Activated naive CD4-positive, alpha-beta T cell treated with anti-CD3 and anti-CD28 coated beads for 36 hours (primary cell): ENCODE data around the gene ARL15. TPM values are rescaled to one million over a fixed set of nuclear protein-coding genes. Genes with fewer than 3 reads are reported as not detected.

Source experiments
- CTCF ChIA-PET: fragments of 350-600 bp; sonication (Branson Sonifier 250); formaldehyde crosslinking; loops from one replicate; lab custom pipeline; 2021; ENCODE audit warnings: antibody characterized with exemption; lab: Charles Lee
- DNase-seq: peaks from one replicate; pipeline ENCODE4 v3.0.0-alpha.2; 2020
- H3K27ac Mint-ChIP-seq: one replicate; pipeline ENCODE4 v1.8.0; 2021; ENCODE audit warnings: mild to moderate bottlenecking, mixed read lengths
- H3K27me3 Mint-ChIP-seq: one replicate; pipeline ENCODE4 v1.8.0; 2021; ENCODE audit warnings: low read depth, mixed read lengths
- H3K36me3 Mint-ChIP-seq: one replicate; pipeline ENCODE4 v1.8.0; 2021; ENCODE audit warnings: low read depth, mixed read lengths
- H3K4me1 Mint-ChIP-seq: one replicate; pipeline ENCODE4 v1.8.0; 2021; ENCODE audit warnings: low read depth, mixed read lengths
- H3K4me3 Mint-ChIP-seq: one replicate; pipeline ENCODE4 v1.8.0; 2021; ENCODE audit warnings: mild to moderate bottlenecking, moderate library complexity, mixed read lengths
- H3K9me3 Mint-ChIP-seq: one replicate; pipeline ENCODE4 v1.8.0; 2021; ENCODE audit warnings: mixed read lengths
- intact Hi-C: fragments of 100-400 bp; cut with micrococcal nuclease; formaldehyde crosslinking; loops from one replicate; pipeline ENCODE4 v1.15.1; 2023
- total RNA-seq, 2 experiments: library from RNA; stranded (reverse); gene quantifications; one replicate each; pipeline ENCODE4 v1.2.3, GENCODE V29; 2021

ARL15 gene
- total RNA-seq, 2 experiments from 2014 or later: 6.7 to 7.0 TPM

- no peaks in the 10 kb centered on the region for H3K9me3 Mint-ChIP-seq
Measured at GRCh38 chr5:53917826-53918225, 392.5 kb downstream of the ARL15 start.

GRCh38 chr5:53917095-53917494 is 393.3 kb downstream of the ARL15 start:
- no peak for DNase-seq
- H3K27ac Mint-ChIP-seq: no peak overlapping the region
- peaks cover 5% of the 10 kb centered on the region for H3K36me3 Mint-ChIP-seq
- CTCF ChIA-PET: no interaction called here
- intact Hi-C loops: no loop called here
- H3K4me1 Mint-ChIP-seq: no peaks in the 10 kb centered on the region
- no peaks in the 10 kb centered on the region for H3K27me3 Mint-ChIP-seq
- H3K9me3 Mint-ChIP-seq: no peaks in the 10 kb centered on the region
- H3K4me3 Mint-ChIP-seq: no peak overlapping the region

More at GRCh38 chr5:53917826-53918225, 392.5 kb downstream of the ARL15 start:
- Mint-ChIP-seq H3K4me1 (no peaks in the 10 kb centered on the region), H3K4me3 (no peak overlapping the region), H3K36me3 (peaks cover 5% of the 10 kb centered on the region), H3K27me3 (no peaks in the 10 kb centered on the region), H3K27ac (no peak overlapping the region)
- DNase-seq: no peak
- CTCF ChIA-PET: no interaction called here
- intact Hi-C loops: no loop called here

- intact Hi-C loops: no loop called here
- Mint-ChIP-seq H3K4me3 (no peak overlapping the region), H3K4me1 (no peaks in the 10 kb centered on the region), H3K27ac (no peak overlapping the region), H3K27me3 (no peaks in the 10 kb centered on the region), H3K9me3 (no peaks in the 10 kb centered on the region), H3K36me3 (peaks cover 5% of the 10 kb centered on the region)
- CTCF ChIA-PET: no interaction called here
- no peak for DNase-seq
Measured at GRCh38 chr5:53915120-53915519, 395.3 kb downstream of the ARL15 start.

- intact Hi-C loops: no loop called here
- Mint-ChIP-seq H3K27ac (no peak overlapping the region), H3K27me3 (no peaks in the 10 kb centered on the region), H3K9me3 (no peaks in the 10 kb centered on the region), H3K36me3 (peaks cover 5% of the 10 kb centered on the region), H3K4me3 (no peak overlapping the region), H3K4me1 (no peaks in the 10 kb centered on the region)
- DNase-seq: no peak
- CTCF ChIA-PET: no interaction called here
Measured at GRCh38 chr5:53913941-53914340, 396.4 kb downstream of the ARL15 start.

GRCh38 chr5:53908757-53909156 is 401.6 kb downstream of the ARL15 start:
- intact Hi-C loops: no loop called here
- Mint-ChIP-seq H3K27ac (no peak overlapping the region), H3K9me3 (no peaks in the 10 kb centered on the region), H3K27me3 (no peaks in the 10 kb centered on the region), H3K4me3 (no peak overlapping the region), H3K36me3 (peaks cover 5% of the 10 kb centered on the region), H3K4me1 (no peaks in the 10 kb centered on the region)
- no peak for DNase-seq
- CTCF ChIA-PET: no interaction called here

- intact Hi-C loops: no loop called here
- no peaks in the 10 kb centered on the region for H3K9me3 Mint-ChIP-seq
- H3K4me1 Mint-ChIP-seq: no peaks in the 10 kb centered on the region
- peaks cover 5% of the 10 kb centered on the region for H3K36me3 Mint-ChIP-seq
- CTCF ChIA-PET: no interaction called here
- H3K27ac Mint-ChIP-seq: no peak overlapping the region
- no peaks in the 10 kb centered on the region for H3K27me3 Mint-ChIP-seq
- no peak for DNase-seq
- no peak overlapping the region for H3K4me3 Mint-ChIP-seq
Measured at GRCh38 chr5:53907827-53908226, 402.5 kb downstream of the ARL15 start.

GRCh38 chr5:53906736-53907135 is 403.6 kb downstream of the ARL15 start:
- CTCF ChIA-PET: no interaction called here
- no peaks in the 10 kb centered on the region for H3K9me3 Mint-ChIP-seq
- H3K27me3 Mint-ChIP-seq: no peaks in the 10 kb centered on the region
- H3K36me3 Mint-ChIP-seq: peaks cover 5% of the 10 kb centered on the region
- no peaks in the 10 kb centered on the region for H3K4me1 Mint-ChIP-seq
- DNase-seq: no peak
- no peak overlapping the region for H3K27ac Mint-ChIP-seq
- H3K4me3 Mint-ChIP-seq: no peak overlapping the region
- intact Hi-C loops: no loop called here

GRCh38 chr5:53902296-53902907 is 408.0 kb downstream of the ARL15 start:
- Mint-ChIP-seq H3K27me3 (no peaks in the 10 kb centered on the region), H3K36me3 (peaks cover 5% of the 10 kb centered on the region), H3K4me1 (no peaks in the 10 kb centered on the region), H3K27ac (no peak overlapping the region), H3K4me3 (no peak overlapping the region), H3K9me3 (no peaks in the 10 kb centered on the region)
- DNase-seq: no peak
- intact Hi-C loops: no loop called here
- CTCF ChIA-PET: no interaction called here

GRCh38 chr5:53900677-53901076 is 409.7 kb downstream of the ARL15 start:
- Mint-ChIP-seq H3K4me1 (no peaks in the 10 kb centered on the region), H3K36me3 (peaks cover 3% of the 10 kb centered on the region), H3K9me3 (no peaks in the 10 kb centered on the region), H3K27me3 (no peaks in the 10 kb centered on the region), H3K4me3 (no peak overlapping the region), H3K27ac (no peak overlapping the region)
- DNase-seq: no peak
- CTCF ChIA-PET: no interaction called here
- intact Hi-C loops: no loop called here

- Mint-ChIP-seq H3K36me3 (peaks cover 1% of the 10 kb centered on the region), H3K9me3 (no peaks in the 10 kb centered on the region), H3K27ac (no peak overlapping the region), H3K4me1 (no peaks in the 10 kb centered on the region), H3K27me3 (no peaks in the 10 kb centered on the region), H3K4me3 (no peak overlapping the region)
- intact Hi-C loops: no loop called here
- CTCF ChIA-PET: no interaction called here
- DNase-seq: no peak
Measured at GRCh38 chr5:53895091-53895683, 415.2 kb downstream of the ARL15 start.

- no peak for DNase-seq
- Mint-ChIP-seq H3K36me3 (peaks cover 1% of the 10 kb centered on the region), H3K4me1 (no peaks in the 10 kb centered on the region), H3K27me3 (no peaks in the 10 kb centered on the region), H3K9me3 (no peaks in the 10 kb centered on the region), H3K4me3 (no peak overlapping the region), H3K27ac (no peak overlapping the region)
- intact Hi-C loops: no loop called here
- CTCF ChIA-PET: no interaction called here
Measured at GRCh38 chr5:53893626-53894025, 416.7 kb downstream of the ARL15 start.

- Mint-ChIP-seq H3K27me3 (no peaks in the 10 kb centered on the region), H3K4me3 (no peak overlapping the region), H3K27ac (no peak overlapping the region), H3K4me1 (no peaks in the 10 kb centered on the region), H3K9me3 (no peaks in the 10 kb centered on the region), H3K36me3 (no peaks in the 10 kb centered on the region)
- CTCF ChIA-PET: no interaction called here
- DNase-seq: no peak
- intact Hi-C loops: no loop called here
Measured at GRCh38 chr5:53892224-53892623, 418.1 kb downstream of the ARL15 start.

- CTCF ChIA-PET: no interaction called here
- no peak for DNase-seq
- Mint-ChIP-seq H3K27me3 (no peaks in the 10 kb centered on the region), H3K4me3 (no peak overlapping the region), H3K36me3 (no peaks in the 10 kb centered on the region), H3K9me3 (no peaks in the 10 kb centered on the region), H3K4me1 (no peaks in the 10 kb centered on the region), H3K27ac (no peak overlapping the region)
- intact Hi-C loops: no loop called here
Measured at GRCh38 chr5:53891159-53891558, 419.2 kb downstream of the ARL15 start.
